HG03469 (cell line): ENCODE results near the gene SMC4.
A peak's percentile ranks its signal among the peaks of the same experiment; 100 is the strongest.
"Not testable (repeated sequence)": the region's sequence is repeated elsewhere in the genome, so short reads cannot be mapped to it uniquely, and the experiment has no call there.

Experiments
- ATAC-seq: cut with Tn5 transposase; IDR thresholded peaks from one replicate; pipeline ENCODE4 v1.9.1; 2021; ENCODE audit warnings: mild to moderate bottlenecking, moderate library complexity, moderate number of reproducible peaks; ENCODE audit not compliant: unreplicated experiment

Gene SMC4

GRCh38 chr3:160440687-160441086 lies 41.2 kb downstream of the SMC4 start:
- ATAC-seq: no peak

DNA sequence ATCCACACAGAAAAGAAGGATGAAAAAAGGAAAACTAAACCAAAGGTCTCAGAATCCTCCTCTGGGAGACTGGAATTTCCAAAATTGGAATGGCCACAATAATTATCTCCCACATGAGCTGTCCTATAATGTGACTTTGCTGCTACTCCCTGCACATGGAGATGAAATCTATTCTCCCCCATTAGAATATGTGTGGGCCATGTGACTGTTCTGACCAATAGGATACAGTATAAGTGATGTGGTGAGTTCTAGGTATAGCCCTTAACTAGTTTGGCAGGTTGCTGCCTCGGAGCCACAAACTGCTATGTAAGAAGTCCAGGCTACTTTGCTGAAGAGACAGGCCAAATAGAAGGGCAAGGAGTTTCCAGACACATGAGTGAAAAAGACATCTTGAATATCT lies 45.0 kb downstream of the SMC4 start:
- ATAC-seq: no peak

GRCh38 chr3:160445854-160446253 lies 46.4 kb downstream of the SMC4 start:
- ATAC-seq: no peak

GRCh38 chr3:160446522-160447056 lies 47.1 kb downstream of the SMC4 start:
- ATAC-seq: no peak

- ATAC-seq: no peak
Measured at GRCh38 chr3:160447544-160447943, 48.1 kb downstream of the SMC4 start.

DNA sequence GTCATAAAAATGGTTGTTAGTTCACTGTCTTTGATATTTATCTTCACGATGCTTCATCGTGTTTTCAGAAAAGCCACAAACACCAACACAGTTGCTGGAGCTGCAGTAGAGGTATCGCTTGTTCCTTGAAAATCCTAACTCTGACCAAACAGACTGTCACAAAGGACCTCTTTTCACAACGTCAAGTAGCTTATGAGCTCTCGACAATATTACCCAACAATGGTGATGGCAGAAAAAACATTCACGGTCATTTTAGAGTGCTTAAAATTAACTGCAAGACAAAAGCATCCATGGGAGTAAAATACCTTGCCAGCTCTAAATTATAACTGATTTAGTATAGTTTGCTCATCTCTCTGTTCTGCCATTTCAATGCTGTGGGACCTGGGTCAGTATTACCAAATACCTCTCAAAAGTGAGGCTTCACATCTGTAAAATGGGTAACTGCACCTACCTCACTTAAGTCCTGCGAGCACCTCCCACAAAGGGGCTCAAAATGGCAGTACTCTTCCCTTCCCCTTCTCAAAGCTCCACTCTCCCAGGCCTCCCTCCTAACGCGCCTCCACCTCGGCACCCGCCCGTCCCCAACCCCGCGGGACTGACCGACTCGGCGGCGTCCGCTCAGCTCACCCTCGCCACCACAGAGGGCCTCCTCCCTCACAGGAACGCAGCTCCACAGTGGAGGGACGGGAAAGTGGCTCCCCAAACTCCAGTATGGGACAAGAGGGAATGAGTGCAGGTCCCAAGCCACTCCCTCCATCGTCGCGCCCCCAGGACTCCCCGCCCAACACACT lies 49.6 kb downstream of the SMC4 start:
- peak; percentile 25 for ATAC-seq

DNA sequence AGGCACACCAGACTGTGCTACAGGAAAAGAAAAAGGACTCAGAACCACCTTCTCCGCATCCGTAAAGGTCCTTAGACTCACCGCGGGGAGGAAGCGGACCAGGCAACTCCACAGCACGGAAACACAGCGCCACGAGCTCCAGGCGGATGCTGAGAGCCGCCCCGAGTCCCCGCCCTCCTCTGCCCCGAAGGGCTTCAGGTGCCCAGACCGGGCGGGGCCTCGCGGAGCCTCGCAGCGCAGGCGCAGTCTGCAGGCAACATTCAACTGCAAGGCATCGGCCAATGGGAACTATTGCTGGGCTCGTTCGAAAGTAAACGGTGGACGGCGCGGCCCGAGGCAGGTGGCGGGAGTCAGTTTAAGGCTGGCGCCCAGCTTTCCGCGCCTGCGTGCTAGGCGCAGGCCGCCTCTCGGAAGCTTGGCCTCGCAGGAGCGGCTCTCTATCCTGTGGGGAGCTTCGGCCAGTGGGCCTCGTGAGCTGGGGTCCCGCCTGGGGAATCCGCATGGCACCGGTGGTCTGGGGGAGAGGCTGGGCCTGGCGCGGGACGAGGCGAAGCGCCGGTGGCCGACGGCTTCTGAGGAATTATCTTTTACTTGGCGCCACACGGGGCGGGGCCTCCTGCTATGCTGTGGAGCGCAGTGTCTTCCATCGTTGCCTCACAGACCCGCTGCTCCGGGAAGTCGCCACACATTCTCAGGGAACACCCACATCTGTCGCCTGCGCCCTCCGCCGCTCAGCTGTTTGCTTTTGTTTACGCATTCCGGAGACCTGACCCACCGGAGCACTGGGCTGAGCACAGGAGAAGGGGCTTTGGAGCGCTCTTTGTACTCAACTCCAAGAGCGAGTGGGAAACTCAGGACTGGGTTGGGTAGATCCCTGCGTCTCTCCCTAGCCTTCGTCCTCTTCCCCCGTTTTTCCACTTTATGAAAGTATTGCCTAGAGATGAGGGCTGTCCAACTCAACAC lies 50.5 kb downstream of the SMC4 start, which contains the start of gene TRIM59:
TSS of gene TRIM59 (minus strand) at position 151 of the 963 bp plus-strand sequence. CDS start 10,603 bp downstream, outside the sequence.
- peak; percentile 89 for ATAC-seq

DNA sequence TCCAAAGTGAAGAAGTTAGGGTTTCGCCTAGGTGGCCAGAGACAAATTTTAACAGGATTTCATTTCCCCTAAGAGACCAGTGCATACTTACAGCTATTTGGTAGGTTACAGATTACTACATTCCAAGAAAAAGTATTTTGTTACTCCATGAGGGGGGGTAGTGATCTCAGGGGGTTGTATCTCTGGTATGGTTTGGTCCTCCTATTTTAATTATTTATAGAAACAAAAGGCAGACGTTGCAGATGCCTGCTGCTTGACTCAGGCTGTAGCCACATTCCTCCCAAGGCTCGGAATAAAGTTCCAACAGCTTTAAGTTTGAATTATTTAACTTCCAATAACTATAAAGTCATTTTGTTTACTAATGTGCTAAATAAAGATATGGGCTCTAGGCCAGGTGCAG lies 51.4 kb downstream of the SMC4 start:
- ATAC-seq: no peak

DNA sequence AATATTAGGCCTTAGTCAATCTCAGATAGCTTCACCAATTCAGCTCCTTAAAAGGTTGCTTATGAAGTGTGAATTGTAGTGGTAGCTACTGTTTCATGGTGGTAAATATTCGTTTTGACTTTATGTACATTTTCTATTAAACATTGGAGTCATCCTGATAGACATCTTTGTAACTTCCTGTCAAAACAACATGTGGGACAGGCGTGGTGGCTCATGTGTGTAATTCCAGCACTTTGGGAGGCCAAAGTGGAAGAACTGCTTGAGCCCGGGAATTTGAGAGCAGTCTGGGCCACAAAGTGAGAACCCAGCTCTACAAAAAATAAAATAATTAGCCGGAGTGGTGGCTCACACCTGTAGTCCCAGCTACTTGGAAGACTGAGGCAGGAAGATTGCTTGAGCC lies 52.2 kb downstream of the SMC4 start:
- no peak for ATAC-seq

DNA sequence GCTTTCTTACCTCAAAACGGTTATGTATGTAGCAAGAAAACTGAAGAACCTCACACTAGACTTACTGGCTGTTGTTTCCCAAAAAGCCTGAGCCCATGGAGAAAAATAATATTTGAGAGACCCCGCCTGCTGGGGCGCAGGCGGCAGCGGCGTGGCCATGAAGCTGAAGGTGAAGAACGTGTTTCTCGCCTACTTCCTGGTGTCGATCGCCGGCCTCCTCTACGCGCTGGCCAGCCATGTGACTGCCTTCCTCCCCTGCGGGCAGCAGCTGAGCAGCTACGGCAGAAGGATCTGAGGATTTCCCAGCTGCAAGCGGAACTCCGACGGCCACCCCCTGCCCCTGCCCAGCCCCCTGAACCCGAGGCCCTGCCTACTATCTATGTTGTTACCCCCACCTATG lies 52.8 kb downstream of the SMC4 start:
- ATAC-seq: not testable (repeated sequence)

DNA sequence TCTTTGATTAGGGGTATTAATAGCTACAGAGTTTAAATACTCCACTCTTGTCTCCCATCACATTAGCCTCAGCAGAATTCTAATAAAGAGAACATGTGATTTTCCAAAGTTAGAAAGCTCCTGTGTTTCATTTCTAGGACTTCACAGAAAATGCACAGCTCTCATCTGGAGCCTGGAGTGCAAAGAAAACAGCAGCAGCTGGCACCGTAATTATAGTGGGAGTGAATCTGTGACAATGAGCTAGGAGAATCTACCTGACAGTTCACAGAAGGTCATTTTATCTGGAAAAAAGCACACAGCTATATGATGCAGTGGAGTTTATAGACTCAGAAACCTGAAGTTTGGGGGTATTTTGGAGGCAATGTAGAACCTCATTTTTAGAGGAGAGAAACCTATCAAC lies 55.5 kb downstream of the SMC4 start:
- no peak for ATAC-seq

- no peak for ATAC-seq
Measured at GRCh38 chr3:160455846-160456245, 56.4 kb downstream of the SMC4 start.

GRCh38 chr3:160458151-160458550 lies 58.7 kb downstream of the SMC4 start:
- no peak for ATAC-seq

DNA sequence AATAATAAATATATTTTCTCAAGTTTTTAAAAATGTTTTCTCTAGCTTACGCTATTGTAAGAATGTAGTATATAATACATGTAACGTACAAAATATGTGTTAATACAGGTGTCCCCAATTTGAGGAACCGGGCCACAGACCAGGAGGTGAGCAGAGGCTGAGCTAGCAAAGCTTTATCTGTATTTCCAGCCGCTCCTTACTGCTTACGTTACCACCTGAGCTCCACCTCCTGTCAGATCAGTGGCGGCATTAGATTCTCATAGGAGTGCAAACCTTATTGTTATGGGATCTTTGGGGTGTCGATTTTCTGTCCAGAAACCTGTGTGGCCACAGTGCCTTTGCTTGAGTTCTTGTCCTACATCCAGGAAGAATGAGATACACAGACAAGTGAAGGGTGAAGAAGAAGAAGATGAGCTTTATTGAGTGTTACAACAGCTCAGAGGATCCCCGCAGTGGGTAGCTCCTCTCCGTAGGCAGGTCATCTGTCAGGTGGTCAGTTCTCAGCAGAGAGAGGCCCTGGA lies 60.1 kb downstream of the SMC4 start:
- no peak for ATAC-seq

- no peak for ATAC-seq
Measured at GRCh38 chr3:160460033-160460432, 60.6 kb downstream of the SMC4 start.

- ATAC-seq: no peak
Measured at GRCh38 chr3:160464321-160464720, 64.9 kb downstream of the SMC4 start.

GRCh38 chr3:160464971-160465370 lies 65.5 kb downstream of the SMC4 start:
- no peak for ATAC-seq

DNA sequence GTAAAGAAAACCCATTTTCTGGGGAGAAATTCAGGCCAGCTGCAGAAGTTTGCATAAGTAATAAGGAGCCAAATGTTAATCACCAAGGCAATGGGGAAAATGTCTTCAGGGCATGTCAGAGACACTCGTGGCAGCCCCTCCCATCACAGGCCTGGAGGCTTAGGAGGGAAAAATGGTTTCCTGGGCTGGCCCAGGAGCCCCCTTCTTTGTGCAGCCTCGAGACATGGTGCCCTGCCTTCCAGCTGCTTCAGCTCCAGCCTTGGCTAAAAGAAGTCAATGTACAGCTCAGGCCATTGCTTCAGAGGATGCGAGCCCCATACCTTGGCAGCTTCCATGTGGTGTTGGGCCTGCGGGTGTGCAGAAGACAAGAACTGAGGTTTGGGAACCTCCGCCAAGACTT lies 70.7 kb downstream of the SMC4 start:
- ATAC-seq: no peak

GRCh38 chr3:160471892-160472291 lies 72.4 kb downstream of the SMC4 start:
- ATAC-seq: no peak

GRCh38 chr3:160472344-160472743 lies 72.9 kb downstream of the SMC4 start:
- no peak for ATAC-seq

- no peak for ATAC-seq
Measured at GRCh38 chr3:160473221-160473620, 73.8 kb downstream of the SMC4 start.
